ENCODE data around the gene HMGCLL1.

DNA sequence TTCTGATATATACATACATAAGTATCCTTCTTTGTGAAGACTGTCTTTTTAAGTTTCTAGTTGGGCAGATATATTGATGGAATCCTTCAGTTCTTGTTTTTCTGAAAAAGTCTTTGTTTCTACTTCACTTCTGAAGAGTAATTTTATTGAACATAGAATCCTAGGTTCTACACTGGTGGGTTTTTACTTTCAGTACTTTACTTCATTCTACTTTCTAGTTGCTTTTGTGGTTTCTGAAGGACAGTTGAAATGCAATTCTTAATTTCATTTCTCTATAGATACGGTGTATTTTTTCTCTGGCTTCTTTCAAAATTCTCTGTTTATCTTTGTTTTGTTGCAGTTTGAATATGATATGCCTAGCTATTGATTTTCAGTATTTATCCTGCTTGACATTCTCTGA, 105.3 kb downstream of the HMGCLL1 start:
- TF ChIP-seq, protein P1, sequence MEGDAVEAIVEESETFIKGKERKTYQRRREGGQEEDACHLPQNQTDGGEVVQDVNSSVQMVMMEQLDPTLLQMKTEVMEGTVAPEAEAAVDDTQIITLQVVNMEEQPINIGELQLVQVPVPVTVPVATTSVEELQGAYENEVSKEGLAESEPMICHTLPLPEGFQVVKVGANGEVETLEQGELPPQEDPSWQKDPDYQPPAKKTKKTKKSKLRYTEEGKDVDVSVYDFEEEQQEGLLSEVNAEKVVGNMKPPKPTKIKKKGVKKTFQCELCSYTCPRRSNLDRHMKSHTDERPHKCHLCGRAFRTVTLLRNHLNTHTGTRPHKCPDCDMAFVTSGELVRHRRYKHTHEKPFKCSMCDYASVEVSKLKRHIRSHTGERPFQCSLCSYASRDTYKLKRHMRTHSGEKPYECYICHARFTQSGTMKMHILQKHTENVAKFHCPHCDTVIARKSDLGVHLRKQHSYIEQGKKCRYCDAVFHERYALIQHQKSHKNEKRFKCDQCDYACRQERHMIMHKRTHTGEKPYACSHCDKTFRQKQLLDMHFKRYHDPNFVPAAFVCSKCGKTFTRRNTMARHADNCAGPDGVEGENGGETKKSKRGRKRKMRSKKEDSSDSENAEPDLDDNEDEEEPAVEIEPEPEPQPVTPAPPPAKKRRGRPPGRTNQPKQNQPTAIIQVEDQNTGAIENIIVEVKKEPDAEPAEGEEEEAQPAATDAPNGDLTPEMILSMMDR (IDR thresholded peaks at IDR 0.05), result no peak
- no peak for TF ChIP-seq EP300 (IDR thresholded peaks at IDR 0.05)
- no peak for TF ChIP-seq POLR2A (IDR thresholded peaks at IDR 0.05)

All from stomach (tissue), 4 donors.